GM06990 (cell line): ENCODE data around the gene C1QTNF4.
"Not testable (repeated sequence)": the region's sequence is repeated elsewhere in the genome, so short reads cannot be mapped to it uniquely, and the experiment has no call there.

Experiments used
- DNase-seq: peaks from one replicate; pipeline ENCODE4 v3.0.0-alpha.2; 2011; ENCODE audit not compliant: insufficient read length; ENCODE audit errors: extremely low read depth
- H3K27me3 ChIP-seq: replicated peaks from 2 replicates; pipeline ENCODE4 v1.6.0; 2011; ENCODE audit warnings: low read length; ENCODE audit not compliant: control insufficient read depth, insufficient read depth
- H3K36me3 ChIP-seq: 2 replicates; pipeline ENCODE4 v1.5.1; 2011; ENCODE audit warnings: low read length; ENCODE audit not compliant: control insufficient read depth, insufficient read depth
- H3K4me3 ChIP-seq: replicated peaks from 2 replicates; pipeline ENCODE4 v1.5.1; 2011; ENCODE audit warnings: low read depth, mild to moderate bottlenecking, control low read depth, low read length
- CTCF ChIP-seq: IDR thresholded peaks from 2 replicates; pipeline ENCODE4 v1.5.1; 2011; ENCODE audit warnings: low read length, control low read depth, mild to moderate bottlenecking, inconsistent platforms; ENCODE audit not compliant: insufficient read depth, poor library complexity, severe bottlenecking

C1QTNF4 gene

GRCh38 chr11:47551086-47551485 lies 43.1 kb downstream of the C1QTNF4 start:
- Histone ChIP-seq H3K36me3 (no peaks in the 10 kb centered on the region), H3K27me3 (no peaks in the 10 kb centered on the region), H3K4me3 (peak overlapping the region; percentile 81)
- DNase-seq: no peak
- TF ChIP-seq CTCF: peak; percentile 55

- no peak for TF ChIP-seq CTCF
- Histone ChIP-seq H3K4me3 (no peak overlapping the region; the same call in 1 of the 2 replicates), H3K36me3 (no peaks in the 10 kb centered on the region), H3K27me3 (no peaks in the 10 kb centered on the region)
- DNase-seq: no peak
Observed at GRCh38 chr11:47550288-47551047, 43.7 kb downstream of the C1QTNF4 start.

GRCh38 chr11:47546274-47546673 lies 47.9 kb downstream of the C1QTNF4 start:
- not testable (repeated sequence) for H3K4me3 ChIP-seq, DNase-seq, H3K36me3 ChIP-seq, H3K27me3 ChIP-seq

GRCh38 chr11:47545298-47545697 lies 48.9 kb downstream of the C1QTNF4 start:
- no peaks in the 10 kb centered on the region for H3K27me3 ChIP-seq
- TF ChIP-seq CTCF: no peak
- H3K4me3 ChIP-seq: no peak overlapping the region

GRCh38 chr11:47541070-47541469 lies 53.1 kb downstream of the C1QTNF4 start:
- peaks cover 2% of the 10 kb centered on the region for H3K36me3 ChIP-seq
- TF ChIP-seq CTCF: no peak
- H3K4me3 ChIP-seq: no peak overlapping the region
- DNase-seq: no peak
- no peaks in the 10 kb centered on the region for H3K27me3 ChIP-seq

More at GRCh38 chr11:47545298-47545697, 48.9 kb downstream of the C1QTNF4 start:
- H3K36me3 ChIP-seq: peaks cover 2% of the 10 kb centered on the region
- no peak for DNase-seq

- H3K4me3 ChIP-seq: no peak overlapping the region
- H3K36me3 ChIP-seq: peaks cover 2% of the 10 kb centered on the region
- no peaks in the 10 kb centered on the region for H3K27me3 ChIP-seq
- no peak for TF ChIP-seq CTCF
- DNase-seq: no peak
Observed at GRCh38 chr11:47539681-47540039, 54.6 kb downstream of the C1QTNF4 start.
